HepG2 (cell line): Measurements from ENCODE around the gene EIF3B. TPM values are rescaled to one million over a fixed set of nuclear protein-coding genes. Genes with fewer than 3 reads are reported as not detected.
A peak's percentile ranks its signal among the peaks of the same experiment; 100 is the strongest.

Experiments
- ATF1 ChIP-seq: IDR thresholded peaks from 2 replicates; pipeline ENCODE4 v1.6.1; 2016; ENCODE audit warnings: mild to moderate bottlenecking, control low read depth
- ELF1 ChIP-seq: sonication (generic); formaldehyde crosslinking; IDR thresholded peaks from 2 replicates; pipeline ENCODE4 v1.4.0; 2020; ENCODE audit warnings: missing genetic modification reagents
- FOXA3 ChIP-seq: IDR thresholded peaks from 2 replicates; pipeline ENCODE4 v1.6.1; 2016; ENCODE audit warnings: missing genetic modification reagents, missing compliant biosample characterization
- HNF1B ChIP-seq: sonication (generic); formaldehyde crosslinking; IDR thresholded peaks from 2 replicates; pipeline ENCODE4 v1.5.1; 2020; ENCODE audit warnings: mild to moderate bottlenecking, moderate library complexity, missing genetic modification reagents
- ONECUT2 ChIP-seq: sonication (generic); formaldehyde crosslinking; IDR thresholded peaks from 2 replicates; pipeline ENCODE4 v1.4.0; 2020; ENCODE audit warnings: missing genetic modification reagents
- PRDM10 ChIP-seq: sonication (generic); formaldehyde crosslinking; IDR thresholded peaks from 2 replicates; pipeline ENCODE4 v1.4.0; 2020; ENCODE audit warnings: low read depth, missing genetic modification reagents
- SOX5 ChIP-seq: IDR thresholded peaks from 2 replicates; pipeline ENCODE4 v1.6.1; 2016; ENCODE audit warnings: borderline replicate concordance
- SP4 ChIP-seq: sonication (generic); formaldehyde crosslinking; IDR thresholded peaks from 2 replicates; pipeline ENCODE4 v1.8.1; 2023; ENCODE audit warnings: mild to moderate bottlenecking, missing genetic modification reagents
- SSRP1 ChIP-seq: IDR thresholded peaks from 2 replicates; pipeline ENCODE4 v1.6.1; 2016; ENCODE audit warnings: control low read depth
- TEF ChIP-seq: sonication (generic); formaldehyde crosslinking; IDR thresholded peaks from 2 replicates; pipeline ENCODE4 v1.5.0; 2020; ENCODE audit warnings: missing genetic modification reagents
- TOE1 ChIP-seq: sonication (generic); formaldehyde crosslinking; IDR thresholded peaks from 2 replicates; pipeline ENCODE4 v1.4.0; 2020; ENCODE audit warnings: mild to moderate bottlenecking, missing genetic modification reagents
- ZBTB4 ChIP-seq: sonication (generic); formaldehyde crosslinking; IDR thresholded peaks from 2 replicates; pipeline ENCODE4 v1.4.0; 2020; ENCODE audit warnings: missing genetic modification reagents, mild to moderate bottlenecking, borderline replicate concordance
- ZNF282 ChIP-seq: fragments of 450-650 bp; IDR thresholded peaks from 2 replicates; pipeline ENCODE4 v1.6.1; 2018; ENCODE audit not compliant: partially characterized antibody
- ZNF292 ChIP-seq: sonication (generic); formaldehyde crosslinking; IDR thresholded peaks from 2 replicates; pipeline ENCODE4 v1.8.1; 2022; ENCODE audit warnings: mild to moderate bottlenecking, low read depth, missing genetic modification reagents, borderline replicate concordance
- ZNF432 ChIP-seq: sonication (generic); formaldehyde crosslinking; IDR thresholded peaks from 2 replicates; pipeline ENCODE4 v1.5.0; 2020; ENCODE audit warnings: missing genetic modification reagents, mild to moderate bottlenecking, borderline replicate concordance
- ZNF580 ChIP-seq: IDR thresholded peaks from 2 replicates; pipeline ENCODE4 v1.6.1; 2016; ENCODE audit warnings: low read depth, borderline replicate concordance
- ZNF691 ChIP-seq: sonication (generic); formaldehyde crosslinking; IDR thresholded peaks from 2 replicates; pipeline ENCODE4 v1.4.0; 2020; ENCODE audit warnings: missing genetic modification reagents, low read depth, mild to moderate bottlenecking, borderline replicate concordance
- ZNF790 ChIP-seq: sonication (generic); formaldehyde crosslinking; IDR thresholded peaks from 2 replicates; pipeline ENCODE4 v1.8.0; 2022; ENCODE audit warnings: missing genetic modification reagents, mild to moderate bottlenecking, borderline replicate concordance
- polyA plus RNA-seq, 8 experiments: library from polyadenylated mRNA; depleted of rRNA in 3 of 8; stranded (reverse) in 7 of 8; unstranded in 1 of 8; fragments of >200 nt; fragmentation: Illumina TruSeq in 4 of 8; extraction: Trizol in 4 of 8; gene quantifications; 2 replicates each; pipeline versions ENCODE4 v1.2.1 to v1.2.3, GENCODE V29; 2011 to 2016; ENCODE audit warnings: low read depth in 4 of 8, missing spikeins in 1 of 8, mixed read lengths in 1 of 8; ENCODE audit not compliant: insufficient read depth in 1 of 8
- total RNA-seq, 5 experiments: library from RNA; depleted of rRNA; stranded (reverse); fragments of >200 nt; fragmentation: Illumina TruSeq; extraction: Trizol; gene quantifications; 2 replicates each; pipeline ENCODE4 v1.2.3, GENCODE V29; 2016; ENCODE audit warnings: low read depth in 1 of 5

Gene EIF3B
- total and polyA plus RNA-seq, 2 of the 13 experiments (the other 11 are each of a cell fraction or from before 2014, with no cell fraction given): 92.2 to 241 TPM

- TF ChIP-seq HNF1B (CRISPR knock-in tag): peak; percentile 67; the same call in 1 of the 2 replicates
- TF ChIP-seq TEF: no peak
- TF ChIP-seq ZBTB4 (CRISPR knock-in tag): no peak
- TF ChIP-seq TOE1 (CRISPR knock-in tag): no peak
- no peak for TF ChIP-seq ZNF790 (CRISPR knock-in tag)
- TF ChIP-seq ELF1 (CRISPR knock-in tag): no peak; the same call in 1 of the 2 replicates
- TF ChIP-seq ZNF691: peak; percentile 27; the same call in 1 of the 2 replicates
- no peak for TF ChIP-seq ZNF580 (CRISPR knock-in tag)
- no peak for TF ChIP-seq ONECUT2 (CRISPR knock-in tag)
- no peak for TF ChIP-seq ATF1
- TF ChIP-seq SP4 (CRISPR knock-in tag): no peak
- TF ChIP-seq ZNF292: 0 out of 2 replicates have a peak, but pooled peaks have one; percentile 22
- peak; percentile 6; the same call in 1 of the 2 replicates for TF ChIP-seq PRDM10
- no peak for TF ChIP-seq SSRP1 (CRISPR knock-in tag)
- TF ChIP-seq ZNF432 (CRISPR knock-in tag): no peak
- peak; percentile 19; the same call in 1 of the 2 replicates for TF ChIP-seq SOX5 (CRISPR knock-in tag)
- TF ChIP-seq ZNF282: no peak
- peak; percentile 87 for TF ChIP-seq FOXA3 (CRISPR knock-in tag)
These were observed 57.4 kb downstream of the EIF3B start (continued) for GRCh38 chr7:2411815-2412586.
